GM12878 (cell line): Measurements from ENCODE around the gene DTWD2. TPM values are rescaled to one million over a fixed set of nuclear protein-coding genes. Genes with fewer than 3 reads are reported as not detected.

Source experiments
- ATAC-seq: fragments of 200-7000 bp; cut with Tn5 transposase; 3 replicates; pipeline ENCODE4 v1.9.1; 2020; ENCODE audit warnings: mild to moderate bottlenecking, moderate library complexity
- BruUV-seq: library from RNA; stranded (reverse); fragments of 400-500 nt; replicated peaks from 2 replicates; lab custom pipeline; 2021; lab: Mats Ljungman, UMichigan
- CTCF ChIA-PET: fragments of 300-600 bp; sonication (Branson Sonifier 250); formaldehyde crosslinking; extraction: SDS; loops from one replicate; lab custom pipeline; 2021; ENCODE audit warnings: inconsistent platforms; lab: Yijun Ruan, JAX
- POLR2A ChIA-PET: fragments of 350-600 bp; formaldehyde crosslinking; extraction: SDS; loops from one replicate; lab custom pipeline; 2021; ENCODE audit warnings: inconsistent platforms; lab: Charles Lee
- RAD21 ChIA-PET: fragments of 300-600 bp; sonication (Branson Sonifier 250); formaldehyde crosslinking; loops from one replicate; lab custom pipeline; 2023; ENCODE audit warnings: antibody characterized with exemption; ENCODE audit not compliant: unreplicated experiment; lab: Charles Lee
- SMC1A ChIA-PET: fragments of 300-600 bp; sonication (Branson Sonifier 250); formaldehyde crosslinking; loops from one replicate; lab custom pipeline; 2023; ENCODE audit not compliant: unreplicated experiment, uncharacterized antibody; lab: Charles Lee
- DNase-seq: peaks from one replicate; pipeline ENCODE4 v3.0.0-alpha.2; 2011; ENCODE audit warnings: low read depth, low spot score
- FAIRE-seq: peaks from 3 replicates; lab custom pipeline; 2011; peaks lifted over from hg19 to GRCh38; lab: Jason Lieb, UNC
- H2AFZ ChIP-seq: 2 replicates; pipeline ENCODE4 v1.6.0; 2011; ENCODE audit warnings: low read depth, low read length, control low read depth; ENCODE audit not compliant: control insufficient read depth
- H3K27ac ChIP-seq: 2 replicates; pipeline ENCODE4 v1.5.1; 2011; ENCODE audit warnings: control low read depth; ENCODE audit not compliant: control insufficient read depth, insufficient read depth
- H3K27me3 ChIP-seq, 2 experiments: replicated peaks in 1 of 2; 2 replicates each; pipeline versions ENCODE4 v1.6.0 to v1.6.1; 2011; ENCODE audit warnings: low read length in 1 of 2; ENCODE audit not compliant: control insufficient read depth in 2 of 2, insufficient read depth in 2 of 2
- H3K36me3 ChIP-seq, 2 experiments: 2 replicates each; pipeline ENCODE4 v1.5.1; 2011; ENCODE audit warnings: low read length in 1 of 2; ENCODE audit not compliant: control insufficient read depth in 2 of 2, insufficient read depth in 2 of 2
- H3K4me1 ChIP-seq: 2 replicates; pipeline ENCODE4 v1.6.1; 2011; ENCODE audit warnings: mild to moderate bottlenecking, low read length, moderate library complexity, mixed read lengths; ENCODE audit not compliant: control insufficient read depth, insufficient read depth
- H3K4me2 ChIP-seq: 2 replicates; pipeline ENCODE4 v1.6.0; 2011; ENCODE audit warnings: control low read depth; ENCODE audit not compliant: control insufficient read depth, insufficient read depth
- H3K4me3 ChIP-seq: fragments of 200-600 bp; sonication (generic); 2 replicates; pipeline ENCODE4 v1.5.1; 2016
- H3K79me2 ChIP-seq: 2 replicates; pipeline ENCODE4 v1.6.0; 2011; ENCODE audit warnings: low read length; ENCODE audit not compliant: control insufficient read depth, insufficient read depth
- H3K9ac ChIP-seq: 2 replicates; pipeline ENCODE4 v1.8.0; 2011; ENCODE audit warnings: low read length, control low read depth, mixed read lengths; ENCODE audit not compliant: control insufficient read depth, insufficient read depth
- H3K9me3 ChIP-seq: replicated peaks from 3 replicates; pipeline ENCODE4 v1.5.1; 2011; ENCODE audit warnings: mild to moderate bottlenecking, low read length; ENCODE audit not compliant: control insufficient read depth, insufficient read depth
- H4K20me1 ChIP-seq: 2 replicates; pipeline ENCODE4 v1.6.0; 2011; ENCODE audit not compliant: control insufficient read depth, insufficient read depth
- ATF2 ChIP-seq: IDR thresholded peaks from 2 replicates; pipeline ENCODE4 v1.6.1; 2012; ENCODE audit warnings: low read length, inconsistent platforms
- CHD4 ChIP-seq: fragments of 200-600 bp; sonication (generic); IDR thresholded peaks from 2 replicates; pipeline ENCODE4 v1.6.1; 2016; ENCODE audit warnings: mild to moderate bottlenecking
- DPF2 ChIP-seq: fragments of 450-650 bp; IDR thresholded peaks from 2 replicates; pipeline ENCODE4 v1.6.1; 2017; ENCODE audit warnings: mild to moderate bottlenecking
- E4F1 ChIP-seq: fragments of 450-650 bp; IDR thresholded peaks from 2 replicates; pipeline ENCODE4 v1.6.1; 2018; ENCODE audit warnings: borderline replicate concordance, mild to moderate bottlenecking; ENCODE audit not compliant: partially characterized antibody
- GABPA ChIP-seq: IDR thresholded peaks from 2 replicates; pipeline ENCODE4 v1.6.1; 2014; ENCODE audit warnings: antibody characterized with exemption, low read depth, mild to moderate bottlenecking, inconsistent platforms
- IKZF2 ChIP-seq, 2 experiments: fragments of 450-650 bp; IDR thresholded peaks; 2 replicates each; pipeline ENCODE4 v1.6.1; 2017; ENCODE audit warnings: mild to moderate bottlenecking in 2 of 2, moderate library complexity in 2 of 2
- JUND ChIP-seq: IDR thresholded peaks from 2 replicates; pipeline ENCODE4 v1.6.1; 2012; ENCODE audit warnings: low read depth, mild to moderate bottlenecking, low read length, improper control_type of control experiment, moderate library complexity
- NFYB ChIP-seq: IDR thresholded peaks from 2 replicates; pipeline ENCODE4 v1.6.1; 2011; ENCODE audit warnings: low read depth, mild to moderate bottlenecking, low read length, improper control_type of control experiment, moderate library complexity; ENCODE audit not compliant: insufficient read depth
- NR2C1 ChIP-seq: fragments of 450-650 bp; IDR thresholded peaks from 2 replicates; pipeline ENCODE4 v1.6.1; 2017; ENCODE audit warnings: antibody characterized with exemption, mild to moderate bottlenecking, moderate library complexity
- RAD21 ChIP-seq: IDR thresholded peaks from 2 replicates; pipeline ENCODE4 v1.6.1; 2011; ENCODE audit warnings: mild to moderate bottlenecking, low read depth, low read length, moderate library complexity; ENCODE audit not compliant: insufficient read depth
- SIN3A ChIP-seq: IDR thresholded peaks from 2 replicates; pipeline ENCODE4 v1.6.1; 2012; ENCODE audit warnings: low read depth, low read length, improper control_type of control experiment
- ZNF384 ChIP-seq: IDR thresholded peaks from 2 replicates; pipeline ENCODE4 v1.6.1; 2012; ENCODE audit warnings: low read depth, mild to moderate bottlenecking, low read length, improper control_type of control experiment, borderline replicate concordance
- ZNF592 ChIP-seq: fragments of 450-650 bp; IDR thresholded peaks from 2 replicates; pipeline ENCODE4 v1.6.1; 2017; ENCODE audit warnings: mild to moderate bottlenecking, moderate library complexity
- WGBS: methylation state at CpG from one replicate; pipeline ENCODE4 v1.1.6; 2016; ENCODE audit warnings: low lambda C conversion rate; ENCODE audit not compliant: insufficient replicate concordance, insufficient coverage; ENCODE audit errors: missing lambda C conversion rate; 5-methylcytosine and 5-hydroxymethylcytosine counted together
- in situ Hi-C: fragments of 300-500 bp; cut with MboI; formaldehyde crosslinking; loops from 9 replicates; pipeline ENCODE4 v1.14.3; 2018; ENCODE audit warnings: mixed read lengths
- intact Hi-C: fragments of 100-400 bp; cut with micrococcal nuclease; formaldehyde crosslinking; loops from one replicate; pipeline ENCODE4 v1.14.2; 2022; ENCODE audit not compliant: unreplicated experiment
- polyA plus RNA-seq, 11 experiments: library from polyadenylated mRNA; depleted of rRNA in 4 of 11; unstranded in 6 of 11; stranded (reverse) in 5 of 11; fragments of >200 nt; fragmentation: Nextera tagmentation in 4 of 11; fragmentation: Illumina TruSeq in 1 of 11; extraction: Ambion mirVana in 4 of 11; extraction: Trizol in 1 of 11; gene quantifications; 1 replicate in 1 of 11; 2 replicates in 10 of 11; pipeline versions ENCODE4 v1.2.1 to v1.2.3, GENCODE V29; 2011 to 2016; ENCODE audit warnings: inconsistent platforms in 2 of 11, missing spikeins in 2 of 11, low read depth in 1 of 11
- total RNA-seq, 4 experiments: library from RNA; depleted of rRNA in 3 of 4; stranded (reverse); fragments of >200 nt in 3 of 4; fragmentation: Illumina TruSeq in 1 of 4; extraction: Trizol in 1 of 4; gene quantifications; 2 replicates each; pipeline versions ENCODE4 v1.2.1 to v1.2.3, GENCODE V29; 2013 to 2021

Gene DTWD2
- total and polyA plus RNA-seq, 10 of the 15 experiments (the other 5 are each of a cell fraction or from before 2014, with no cell fraction given) = 0.93 to 8.4 (median 5.1) TPM

GRCh38 chr5:118968406-118968911 is 19.9 kb downstream of the DTWD2 start:
- ChIA-PET POLR2A (no interaction called here), RAD21 (no interaction called here), SMC1A (interaction anchor here (0.6 kb wide), 1 partner anchor 25 kb away, joined by 3 read pairs; no protein-coding TSS in a partner anchor), CTCF (interaction anchor here (1.6 kb wide), 1 partner anchor 8 kb away, joined by 3 read pairs; no protein-coding TSS in a partner anchor)
- Histone ChIP-seq H3K9me3 (no peaks in the 10 kb centered on the region; the same call in 2 of the 3 replicates), H3K27ac (no peak overlapping the region), H3K9ac (no peak overlapping the region), H3K27me3 (no peaks in the 10 kb centered on the region), H3K4me3 (no peak overlapping the region), H3K79me2 (no peaks in the 10 kb centered on the region), H3K4me2 (no peak overlapping the region), H3K36me3 (no peaks in the 10 kb centered on the region), H4K20me1 (no peaks in the 10 kb centered on the region), H3K4me1 (no peaks in the 10 kb centered on the region), H2AFZ (no peak overlapping the region)
- DNase-seq (no peak), FAIRE-seq (no peak), ATAC-seq (no peak)
- BruUV-seq = no TSS peak
- in situ Hi-C loops (no loop called here), intact Hi-C loops (no loop called here)
- TF ChIP-seq SIN3A = no peak
- no peak for TF ChIP-seq CHD4
- TF ChIP-seq IKZF2 (IDR thresholded peaks at IDR 0.05) = no peak
- TF ChIP-seq DPF2 = no peak
- TF ChIP-seq ZNF384 = no peak
- TF ChIP-seq NR2C1 = no peak
- TF ChIP-seq NFYB = no peak
- TF ChIP-seq JUND = no peak
- TF ChIP-seq E4F1 = no peak
- TF ChIP-seq ZNF592 = no peak
- TF ChIP-seq ATF2 = no peak
- no peak for TF ChIP-seq RAD21
- no peak for TF ChIP-seq GABPA
- WGBS = 70% methylated on average over 8 of the region's 8 CpGs
